Measurements from ENCODE around the gene IL24. TPM values are rescaled to one million over a fixed set of nuclear protein-coding genes. Genes with fewer than 3 reads are reported as not detected.

IL24 gene
- total and polyA plus RNA-seq, 2 donors from 2014 or later, result not detected

GRCh38 chr1:206860165-206860564 is 37.1 kb upstream of the IL24 start:
- intact Hi-C loops (cut with DNase I), result no loop called here
- Histone ChIP-seq H3K9ac (ENCODE audit: low read length in 3 of 3) (no peak overlapping the region), H3K4me1 (ENCODE audit: control insufficient read depth in 2 of 3, insufficient read depth in 2 of 3, low read depth in 1 of 3, low read length in 3 of 3) (no peaks in the 10 kb centered on the region), H3K27me3 (ENCODE audit: control insufficient read depth, insufficient read depth, low read length) (no peaks in the 10 kb centered on the region), H3K9me3 (ENCODE audit: control insufficient read depth in 2 of 3, insufficient read depth in 1 of 3, low read length in 3 of 3) (no peaks in the 10 kb centered on the region), H3K27ac (ENCODE audit: low read depth in 2 of 2, low read length in 2 of 2) (no peak overlapping the region), H3K4me3 (ENCODE audit: low read length in 3 of 3) (no peak overlapping the region), H3K36me3 (ENCODE audit: control insufficient read depth in 2 of 3, insufficient read depth in 3 of 3, low read length in 3 of 3) (no peaks in the 10 kb centered on the region)
- no peak for TF ChIP-seq CTCF (IDR thresholded peaks at IDR 0.05; ENCODE audit: borderline replicate concordance, extremely low read depth, insufficient read depth)
- DNase-seq (no peak), FAIRE-seq (no peak)

DNA sequence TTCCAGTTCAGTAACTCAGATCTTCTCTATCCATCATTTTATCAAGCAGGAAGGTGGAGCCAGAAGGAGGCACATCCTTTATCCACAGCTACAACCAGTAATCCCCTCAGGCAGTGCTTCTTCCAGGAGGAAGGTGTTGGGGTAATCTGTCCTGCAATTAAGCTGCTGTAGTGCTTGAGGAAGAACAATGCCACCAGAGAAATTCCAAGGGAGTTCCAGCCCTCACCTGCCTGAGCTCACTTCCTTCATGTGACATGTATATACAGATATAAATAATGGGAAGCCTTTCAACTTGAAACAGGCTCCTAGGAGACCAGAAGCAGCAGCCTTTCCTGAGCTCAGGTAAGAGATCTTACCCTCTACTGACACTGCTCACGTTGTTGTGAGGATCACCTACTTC is 34.0 kb upstream of the IL24 start:
- no peak for TF ChIP-seq CTCF (IDR thresholded peaks at IDR 0.05; ENCODE audit: borderline replicate concordance, extremely low read depth, insufficient read depth)
- no peak overlapping the region for H3K27ac ChIP-seq (ENCODE audit: low read depth in 2 of 2, low read length in 2 of 2)
- no peak overlapping the region for H3K9ac ChIP-seq (ENCODE audit: low read length in 3 of 3)
- no peaks in the 10 kb centered on the region for H3K9me3 ChIP-seq (ENCODE audit: control insufficient read depth in 2 of 3, insufficient read depth in 1 of 3, low read length in 3 of 3)
- intact Hi-C loops (cut with DNase I), result no loop called here
- H3K36me3 ChIP-seq (ENCODE audit: control insufficient read depth in 2 of 3, insufficient read depth in 3 of 3, low read length in 3 of 3), result no peaks in the 10 kb centered on the region
- DNase-seq (no peak), FAIRE-seq (no peak)
- no peaks in the 10 kb centered on the region for H3K4me1 ChIP-seq (ENCODE audit: control insufficient read depth in 2 of 3, insufficient read depth in 2 of 3, low read depth in 1 of 3, low read length in 3 of 3)
- H3K4me3 ChIP-seq (ENCODE audit: low read length in 3 of 3), result no peak overlapping the region
- no peaks in the 10 kb centered on the region for H3K27me3 ChIP-seq (ENCODE audit: control insufficient read depth, insufficient read depth, low read length)

GRCh38 chr1:206864939-206865671 is 32.1 kb upstream of the IL24 start, which contains the start of gene IL20:
IL20 (plus strand) TSS chr1:206865623; CDS start chr1:206865853, 230 bp downstream.
- Histone ChIP-seq H3K9ac (ENCODE audit: low read length in 3 of 3) (no peak within 1 kb of the TSS), H3K36me3 (ENCODE audit: control insufficient read depth in 2 of 3, insufficient read depth in 3 of 3, low read length in 3 of 3) (no peaks in the 10 kb centered on the region), H3K27ac (ENCODE audit: low read depth in 2 of 2, low read length in 2 of 2) (no peak within 1 kb of the TSS), H3K9me3 (ENCODE audit: control insufficient read depth in 2 of 3, insufficient read depth in 1 of 3, low read length in 3 of 3) (no peaks in the 10 kb centered on the region), H3K27me3 (ENCODE audit: control insufficient read depth, insufficient read depth, low read length) (no peaks in the 10 kb centered on the region), H3K4me1 (ENCODE audit: control insufficient read depth in 2 of 3, insufficient read depth in 2 of 3, low read depth in 1 of 3, low read length in 3 of 3) (no peaks in the 10 kb centered on the region), H3K4me3 (ENCODE audit: low read length in 3 of 3) (no peak within 1 kb of the TSS)
- intact Hi-C loops (cut with DNase I), result no loop called here
- no peak for FAIRE-seq
- DNase-seq, result peak; percentile 46 to 86 (median 62)
- peak; percentile 80 for TF ChIP-seq CTCF (IDR thresholded peaks at IDR 0.05; ENCODE audit: borderline replicate concordance, extremely low read depth, insufficient read depth)
